Naive thymus-derived CD8-positive, alpha-beta T cell (primary cell): ENCODE measurements around the gene BRCA2. TPM values are rescaled to one million over a fixed set of nuclear protein-coding genes. Genes with fewer than 3 reads are reported as not detected.

Experiments used
- ATAC-seq, 2 donors: fragments of 150-1000 bp; cut with Tn5 transposase in 1 of 2; sonication (Bioruptor Pico), chemical (Tn5 transposase) in 1 of 2; 1 replicate in 1 of 2; 2 replicates in 1 of 2; pipeline ENCODE4 v1.10.0; 2021; ENCODE audit warnings: mild to moderate bottlenecking in 2 of 2, moderate library complexity in 2 of 2
- POLR2A ChIA-PET: fragments of 350-600 bp; sonication (Branson Sonifier 250); formaldehyde crosslinking; loops from one replicate; lab custom pipeline; 2021; ENCODE audit warnings: antibody characterized with exemption; lab: Charles Lee
- DNase-seq, 10 donors: peaks; one replicate each; pipeline versions ENCODE4 v3.0.0 to v3.0.0-alpha.2; 2020 to 2022
- H3K27ac Mint-ChIP-seq, 10 donors: one replicate each; pipeline ENCODE4 v1.8.0; 2020 to 2022; ENCODE audit warnings: mild to moderate bottlenecking in 10 of 10, mixed read lengths in 10 of 10, moderate library complexity in 4 of 10, inconsistent platforms in 1 of 10
- H3K27me3 Mint-ChIP-seq, 5 donors: one replicate each; pipeline ENCODE4 v1.8.0; 2021 to 2022; ENCODE audit warnings: mixed read lengths in 5 of 5
- H3K36me3 Mint-ChIP-seq, 3 donors: one replicate each; pipeline ENCODE4 v1.8.0; 2020 to 2022; ENCODE audit warnings: mixed read lengths in 3 of 3, mild to moderate bottlenecking in 2 of 3, inconsistent platforms in 1 of 3
- H3K4me1 Mint-ChIP-seq, 4 donors: one replicate each; pipeline ENCODE4 v1.8.0; 2021 to 2022; ENCODE audit warnings: mixed read lengths in 4 of 4
- H3K4me3 Mint-ChIP-seq, 10 donors: one replicate each; pipeline ENCODE4 v1.8.0; 2020 to 2022; ENCODE audit warnings: mild to moderate bottlenecking in 10 of 10, mixed read lengths in 10 of 10, moderate library complexity in 6 of 10, inconsistent platforms in 1 of 10
- H3K9me3 Mint-ChIP-seq, 9 donors: one replicate each; pipeline ENCODE4 v1.8.0; 2020 to 2022; ENCODE audit warnings: mixed read lengths in 9 of 9, mild to moderate bottlenecking in 3 of 9, inconsistent platforms in 1 of 9, moderate library complexity in 1 of 9
- polyA plus RNA-seq, 3 donors: library from polyadenylated mRNA; unstranded; fragments of 300-500 nt; fragmentation: Illumina TruSeq; gene quantifications; one replicate each; pipeline ENCODE4 v1.2.3, GENCODE V29; 2021
- total RNA-seq, 8 experiments: library from RNA in 2 of 8; stranded (reverse) in 2 of 8; gene quantifications; one replicate each; pipeline ENCODE4 v1.2.3 and lab custom pipeline; 2021 to 2026

The BRCA2 gene, protein sequence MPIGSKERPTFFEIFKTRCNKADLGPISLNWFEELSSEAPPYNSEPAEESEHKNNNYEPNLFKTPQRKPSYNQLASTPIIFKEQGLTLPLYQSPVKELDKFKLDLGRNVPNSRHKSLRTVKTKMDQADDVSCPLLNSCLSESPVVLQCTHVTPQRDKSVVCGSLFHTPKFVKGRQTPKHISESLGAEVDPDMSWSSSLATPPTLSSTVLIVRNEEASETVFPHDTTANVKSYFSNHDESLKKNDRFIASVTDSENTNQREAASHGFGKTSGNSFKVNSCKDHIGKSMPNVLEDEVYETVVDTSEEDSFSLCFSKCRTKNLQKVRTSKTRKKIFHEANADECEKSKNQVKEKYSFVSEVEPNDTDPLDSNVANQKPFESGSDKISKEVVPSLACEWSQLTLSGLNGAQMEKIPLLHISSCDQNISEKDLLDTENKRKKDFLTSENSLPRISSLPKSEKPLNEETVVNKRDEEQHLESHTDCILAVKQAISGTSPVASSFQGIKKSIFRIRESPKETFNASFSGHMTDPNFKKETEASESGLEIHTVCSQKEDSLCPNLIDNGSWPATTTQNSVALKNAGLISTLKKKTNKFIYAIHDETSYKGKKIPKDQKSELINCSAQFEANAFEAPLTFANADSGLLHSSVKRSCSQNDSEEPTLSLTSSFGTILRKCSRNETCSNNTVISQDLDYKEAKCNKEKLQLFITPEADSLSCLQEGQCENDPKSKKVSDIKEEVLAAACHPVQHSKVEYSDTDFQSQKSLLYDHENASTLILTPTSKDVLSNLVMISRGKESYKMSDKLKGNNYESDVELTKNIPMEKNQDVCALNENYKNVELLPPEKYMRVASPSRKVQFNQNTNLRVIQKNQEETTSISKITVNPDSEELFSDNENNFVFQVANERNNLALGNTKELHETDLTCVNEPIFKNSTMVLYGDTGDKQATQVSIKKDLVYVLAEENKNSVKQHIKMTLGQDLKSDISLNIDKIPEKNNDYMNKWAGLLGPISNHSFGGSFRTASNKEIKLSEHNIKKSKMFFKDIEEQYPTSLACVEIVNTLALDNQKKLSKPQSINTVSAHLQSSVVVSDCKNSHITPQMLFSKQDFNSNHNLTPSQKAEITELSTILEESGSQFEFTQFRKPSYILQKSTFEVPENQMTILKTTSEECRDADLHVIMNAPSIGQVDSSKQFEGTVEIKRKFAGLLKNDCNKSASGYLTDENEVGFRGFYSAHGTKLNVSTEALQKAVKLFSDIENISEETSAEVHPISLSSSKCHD (N-terminal part only)
- total RNA-seq (1 to 10 TPM; 3.6 TPM), polyA plus RNA-seq (1 to 10 TPM in 2 of 3 donors, under 1 TPM in 1; 0.59 to 1.2 (median 1.0) TPM), total RNA-seq (lab: John Stamatoyannopoulos, UW) (8.0 to 19.3 (median 15.1) reads per million in 6 experiments)

GRCh38 chr13:32315238-32316027 is at the start of gene BRCA2, which contains the start of gene ZAR1L:
BRCA2 (plus strand) TSS chr13:32315508; CDS start chr13:32316461, 953 bp downstream.
ZAR1L (minus strand) TSS chr13:32315363; CDS start chr13:32311925, 3,438 bp downstream.
- POLR2A ChIA-PET: interaction anchor here (0.7 to 3.2 kb wide), 15 partner anchors 9 to 1697 kb away, joined by 3 to 58 read pairs (median 5); partner anchors contain the start of genes N4BP2L1, N4BP2L2, PDS5B and RFC3
- Mint-ChIP-seq H3K27me3 (no peaks in the 10 kb centered on the region), H3K4me1 (peaks cover 4 to 16% (median 9%) of the 10 kb centered on the region in 4 donors), H3K4me3 (peak within 1 kb of the TSS; percentile 90 to 100 (median 96)), H3K36me3 (peaks cover 0 to 2% (median 0%) of the 10 kb centered on the region in 3 donors), H3K9me3 (no peaks in the 10 kb centered on the region), H3K27ac (peak within 1 kb of the TSS; percentile 98 to 100 (median 100))
- DNase-seq: peak; percentile 80 to 93 (median 86)
- ATAC-seq: peak; percentile 93 to 96

DNA sequence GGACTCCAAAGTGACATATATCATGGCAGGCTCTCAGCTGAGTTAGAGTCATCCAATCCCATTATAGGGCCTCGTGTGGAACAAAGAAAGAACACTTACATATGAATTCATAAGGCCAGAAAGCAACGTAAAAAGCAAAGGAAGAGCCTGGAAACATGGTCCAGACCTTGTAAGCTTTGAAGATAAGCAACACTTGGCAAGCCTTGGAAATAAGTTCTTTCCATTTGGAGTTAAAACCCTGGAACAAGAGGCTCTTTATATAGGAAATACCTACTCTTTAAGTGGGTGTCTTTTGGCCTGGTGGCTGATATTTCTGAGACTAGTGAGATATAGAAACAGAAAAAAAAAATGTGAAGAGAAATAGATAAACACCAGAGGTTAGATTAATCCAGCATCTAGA is 49.6 kb upstream of the BRCA2 start:
- H3K9me3 Mint-ChIP-seq: no peaks in the 10 kb centered on the region
- H3K4me1 Mint-ChIP-seq: no peaks in the 10 kb centered on the region
- ATAC-seq: no peak
- DNase-seq: no peak
- H3K4me3 Mint-ChIP-seq: no peak overlapping the region
- H3K27ac Mint-ChIP-seq: no peak overlapping the region
- POLR2A ChIA-PET: no interaction called here
- H3K36me3 Mint-ChIP-seq: no peaks in the 10 kb centered on the region
- H3K27me3 Mint-ChIP-seq: no peaks in the 10 kb centered on the region

- H3K4me3 Mint-ChIP-seq: no peak overlapping the region
- POLR2A ChIA-PET: no interaction called here
- peak overlapping the region in 1 of 10 donors; percentile 73 for H3K27ac Mint-ChIP-seq
- no peak for DNase-seq
- no peaks in the 10 kb centered on the region for H3K27me3 Mint-ChIP-seq
- no peaks in the 10 kb centered on the region for H3K4me1 Mint-ChIP-seq
- ATAC-seq: no peak
- H3K36me3 Mint-ChIP-seq: no peaks in the 10 kb centered on the region
- no peaks in the 10 kb centered on the region for H3K9me3 Mint-ChIP-seq
Observed at GRCh38 chr13:32266130-32266529, 49.2 kb upstream of the BRCA2 start.

- no peaks in the 10 kb centered on the region for H3K36me3 Mint-ChIP-seq
- H3K4me1 Mint-ChIP-seq: no peaks in the 10 kb centered on the region
- POLR2A ChIA-PET: no interaction called here
- no peaks in the 10 kb centered on the region for H3K9me3 Mint-ChIP-seq
- H3K27me3 Mint-ChIP-seq: no peaks in the 10 kb centered on the region
- DNase-seq (peak; percentile 7 to 64 (median 34)), ATAC-seq (peak; percentile 80)
- H3K4me3 Mint-ChIP-seq: no peak overlapping the region
- no peak overlapping the region for H3K27ac Mint-ChIP-seq
Observed at GRCh38 chr13:32267836-32268439, 47.4 kb upstream of the BRCA2 start.

- POLR2A ChIA-PET: no interaction called here
- Mint-ChIP-seq H3K4me1 (no peaks in the 10 kb centered on the region), H3K27me3 (no peaks in the 10 kb centered on the region), H3K27ac (peak overlapping the region in 1 of 10 donors; percentile 18), H3K36me3 (no peaks in the 10 kb centered on the region), H3K4me3 (no peak overlapping the region), H3K9me3 (no peaks in the 10 kb centered on the region)
- ATAC-seq (no peak), DNase-seq (no peak)
Observed at GRCh38 chr13:32272021-32272683, 43.2 kb upstream of the BRCA2 start.

DNA sequence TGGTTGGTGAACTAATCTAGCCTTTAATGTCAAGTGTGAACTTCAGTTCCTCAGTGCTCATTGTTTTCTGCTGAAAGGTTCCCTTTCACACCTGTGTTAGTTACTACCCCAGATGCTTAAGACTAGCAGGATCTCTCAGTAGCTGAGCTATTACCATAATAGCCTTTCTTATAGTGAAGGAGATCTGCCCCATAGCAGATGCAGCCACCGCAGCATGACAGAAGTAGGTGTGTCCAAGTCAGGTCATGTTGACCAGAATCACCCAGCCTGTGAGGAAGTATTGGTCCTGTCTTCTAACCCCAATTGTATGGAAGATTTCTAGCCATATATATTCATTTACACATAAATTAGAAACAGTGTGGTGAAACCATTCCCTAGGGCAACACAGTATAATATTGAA is 37.5 kb upstream of the BRCA2 start:
- POLR2A ChIA-PET: no interaction called here
- Mint-ChIP-seq H3K36me3 (no peaks in the 10 kb centered on the region), H3K4me3 (no peak overlapping the region), H3K27ac (no peak overlapping the region), H3K27me3 (no peaks in the 10 kb centered on the region), H3K9me3 (no peaks in the 10 kb centered on the region), H3K4me1 (no peaks in the 10 kb centered on the region)
- DNase-seq (no peak), ATAC-seq (no peak)

DNA sequence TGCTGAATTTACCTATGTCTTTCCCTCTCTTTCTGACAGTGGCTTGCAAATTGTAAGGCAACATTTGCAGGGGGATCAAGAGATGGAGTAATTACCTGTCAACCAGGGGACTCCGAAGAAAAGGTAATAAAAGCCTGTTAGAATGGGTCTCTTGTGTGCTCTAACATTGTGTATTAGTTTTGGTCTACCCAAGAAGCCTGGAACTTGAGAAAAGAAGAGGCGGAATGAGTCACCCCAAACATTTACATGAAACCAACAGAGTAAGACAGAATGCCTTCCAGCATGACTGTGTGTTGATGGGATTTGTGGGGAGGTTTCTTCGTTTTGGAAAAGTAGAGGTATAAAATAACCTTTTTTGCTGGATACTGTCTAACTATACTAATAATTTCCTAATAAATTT is 36.9 kb upstream of the BRCA2 start:
- Mint-ChIP-seq H3K9me3 (no peaks in the 10 kb centered on the region), H3K36me3 (no peaks in the 10 kb centered on the region), H3K4me3 (no peak overlapping the region), H3K27ac (no peak overlapping the region), H3K27me3 (no peaks in the 10 kb centered on the region), H3K4me1 (no peaks in the 10 kb centered on the region)
- POLR2A ChIA-PET: no interaction called here
- DNase-seq (no peak), ATAC-seq (no peak)

GRCh38 chr13:32281096-32281495 is 34.2 kb upstream of the BRCA2 start:
- DNase-seq (no peak), ATAC-seq (no peak)
- no peaks in the 10 kb centered on the region for H3K27me3 Mint-ChIP-seq
- no peaks in the 10 kb centered on the region for H3K4me1 Mint-ChIP-seq
- no peak overlapping the region for H3K4me3 Mint-ChIP-seq
- H3K27ac Mint-ChIP-seq: no peak overlapping the region
- no peaks in the 10 kb centered on the region for H3K36me3 Mint-ChIP-seq
- H3K9me3 Mint-ChIP-seq: no peaks in the 10 kb centered on the region
- POLR2A ChIA-PET: no interaction called here

DNA sequence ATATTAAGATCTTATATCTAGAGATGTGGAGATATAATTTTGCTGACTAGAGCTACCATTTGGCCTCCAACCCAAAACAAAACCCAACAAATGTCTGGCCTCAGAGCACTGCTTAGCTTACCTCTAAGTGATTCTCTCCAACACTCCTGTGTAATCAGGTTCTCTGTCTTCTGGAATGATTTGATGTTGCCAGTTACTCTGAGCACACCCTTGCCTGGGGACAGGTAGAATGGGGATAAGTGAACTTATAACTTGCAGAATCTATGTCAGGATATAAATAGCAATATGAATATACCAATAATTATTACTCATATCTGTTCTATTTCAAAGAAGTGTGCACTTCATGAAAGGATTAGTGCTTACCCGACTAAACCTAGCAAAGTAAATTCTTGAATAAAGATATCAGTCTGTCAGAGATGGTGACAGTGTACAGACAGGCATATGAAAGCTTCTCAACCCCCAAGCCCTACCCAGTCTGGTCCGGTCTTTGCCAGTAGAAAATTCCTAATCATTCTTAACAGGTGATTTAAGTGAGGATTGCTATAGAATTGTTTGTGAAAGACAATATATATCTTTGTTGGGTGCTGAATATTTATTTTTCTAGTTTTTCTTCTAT is 33.1 kb upstream of the BRCA2 start:
- H3K4me1 Mint-ChIP-seq: no peaks in the 10 kb centered on the region
- DNase-seq (no peak), ATAC-seq (no peak)
- no peaks in the 10 kb centered on the region for H3K27me3 Mint-ChIP-seq
- no peaks in the 10 kb centered on the region for H3K9me3 Mint-ChIP-seq
- no peak overlapping the region for H3K27ac Mint-ChIP-seq
- POLR2A ChIA-PET: no interaction called here
- H3K4me3 Mint-ChIP-seq: no peak overlapping the region
- no peaks in the 10 kb centered on the region for H3K36me3 Mint-ChIP-seq

- POLR2A ChIA-PET: no interaction called here
- no peaks in the 10 kb centered on the region for H3K9me3 Mint-ChIP-seq
- H3K4me3 Mint-ChIP-seq: no peak overlapping the region
- ATAC-seq: no peak
- peak overlapping the region in 1 of 10 donors; percentile 20 for H3K27ac Mint-ChIP-seq
- H3K27me3 Mint-ChIP-seq: no peaks in the 10 kb centered on the region
- no peaks in the 10 kb centered on the region for H3K36me3 Mint-ChIP-seq
- DNase-seq: no peak
- no peaks in the 10 kb centered on the region for H3K4me1 Mint-ChIP-seq
Observed at GRCh38 chr13:32284927-32285632, 30.2 kb upstream of the BRCA2 start.
